Urinary bladder (tissue), 2 donors: Measurements from ENCODE around the gene AQP1. TPM values are rescaled to one million over a fixed set of nuclear protein-coding genes. Genes with fewer than 3 reads are reported as not detected.

Experiments used
- polyA plus RNA-seq: library from polyadenylated mRNA; stranded (reverse); fragments of 200-250 nt; gene quantifications from one replicate; pipeline ENCODE4 v1.2.3, GENCODE V29; 2013
- total RNA-seq: library from RNA; depleted of rRNA; stranded (reverse); fragments of >200 nt; gene quantifications from one replicate; pipeline ENCODE4 v1.2.3, GENCODE V29; 2014
- donor health status: healthy.

The AQP1 gene
- total and polyA plus RNA-seq, 2 donors: 70.9 to 394 TPM

Other genes with a start within 250 kb of the AQP1 start
- gene CRHR2, start 229.4 kb upstream of the AQP1 start, total RNA-seq: 0.16 TPM
- gene CRHR2, start 229.4 kb upstream of the AQP1 start, polyA plus RNA-seq: 0.03 TPM
- gene INMT, start 159.7 kb upstream of the AQP1 start, total RNA-seq: 24.8 TPM
- gene INMT, start 159.7 kb upstream of the AQP1 start, polyA plus RNA-seq: 12.8 TPM
- 12.8 TPM for gene MINDY4, start 140.4 kb upstream of the AQP1 start, total RNA-seq
- 5.6 TPM for gene MINDY4, start 140.4 kb upstream of the AQP1 start, polyA plus RNA-seq
- not detected for gene GHRHR, start 52.1 kb downstream of the AQP1 start, total RNA-seq
- not detected for gene GHRHR, start 52.1 kb downstream of the AQP1 start, polyA plus RNA-seq
- 4.5 TPM for gene ADCYAP1R1, start 140.5 kb downstream of the AQP1 start, total RNA-seq
- 4.9 TPM for gene ADCYAP1R1, start 140.5 kb downstream of the AQP1 start, polyA plus RNA-seq